SK-N-SH (cell line): Measurements from ENCODE around the gene TDRD9. TPM values are rescaled to one million over a fixed set of nuclear protein-coding genes. Genes with fewer than 3 reads are reported as not detected.

ENCODE experiments used
- CTCF ChIA-PET: fragments of 300-600, 350-600 bp; formaldehyde crosslinking; extraction: SDS; loops from one replicate; lab custom pipeline; 2021; lab: Yijun Ruan, JAX
- POLR2A ChIA-PET: fragments of 350-600 bp; sonication (Branson Sonifier 250); formaldehyde crosslinking; extraction: SDS; loops from one replicate; lab custom pipeline; 2020; ENCODE audit warnings: antibody characterized with exemption, inconsistent platforms; lab: Yijun Ruan, JAX
- DNase-seq: peaks from one replicate; pipeline ENCODE4 v3.0.0; 2012
- H2AFZ ChIP-seq: fragments of 200-600 bp; sonication (generic); 2 replicates; pipeline ENCODE4 v1.8.1; 2016; ENCODE audit warnings: antibody characterized with exemption, mild to moderate bottlenecking, low read depth
- H3F3A ChIP-seq: fragments of 200-600 bp; sonication (generic); replicated peaks from 2 replicates; pipeline ENCODE3; 2016; ENCODE audit warnings: antibody characterized with exemption, mild to moderate bottlenecking; ENCODE audit not compliant: insufficient read depth
- H3K27ac ChIP-seq, 2 experiments: fragments of 200-500 bp in 1 of 2; fragments of 200-600 bp in 1 of 2; sonication (Bioruptor generic) in 1 of 2; sonication (generic), shearing (Covaris generic) in 1 of 2; 2 replicates each; pipeline versions ENCODE4 v1.5.1 to v1.6.1; 2014 to 2016; ENCODE audit warnings: low read depth in 2 of 2, inconsistent platforms in 1 of 2, low read length in 1 of 2, mild to moderate bottlenecking in 1 of 2, mixed read lengths in 1 of 2
- H3K27me3 ChIP-seq: fragments of 200-600 bp; sonication (generic), shearing (Covaris generic); 2 replicates; pipeline ENCODE4 v1.6.1; 2016; ENCODE audit warnings: mixed run types; ENCODE audit not compliant: insufficient read depth
- H3K36me3 ChIP-seq, 2 experiments: fragments of 200-500 bp in 1 of 2; fragments of 200-600 bp in 1 of 2; sonication (Bioruptor generic) in 1 of 2; sonication (generic) in 1 of 2; replicated peaks in 1 of 2; 2 replicates each; pipeline versions ENCODE3 to v1.5.1; 2014 to 2016; ENCODE audit warnings: low read length in 1 of 2, mild to moderate bottlenecking in 1 of 2; ENCODE audit not compliant: insufficient read depth in 2 of 2, control insufficient read depth in 1 of 2
- H3K4me1 ChIP-seq, 2 experiments: fragments of 200-500 bp in 1 of 2; fragments of 200-600 bp in 1 of 2; sonication (Bioruptor generic) in 1 of 2; sonication (generic), shearing (Covaris generic) in 1 of 2; 2 replicates each; pipeline versions ENCODE4 v1.5.1 to v1.6.1; 2014 to 2016; ENCODE audit warnings: low read depth in 1 of 2, low read length in 1 of 2, mixed run types in 1 of 2; ENCODE audit not compliant: insufficient read depth in 2 of 2, control insufficient read depth in 1 of 2
- H3K4me2 ChIP-seq: fragments of 200-600 bp; sonication (generic), shearing (Covaris generic); 2 replicates; pipeline ENCODE4 v1.6.1; 2017; ENCODE audit warnings: mixed run types
- H3K4me3 ChIP-seq, 2 experiments: fragments of 200-500 bp in 1 of 2; fragments of 200-600 bp in 1 of 2; sonication (Bioruptor generic) in 1 of 2; sonication (generic), shearing (Covaris generic) in 1 of 2; 2 replicates each; pipeline versions ENCODE4 v1.5.1 to v1.8.1; 2014 to 2016; ENCODE audit warnings: low read depth in 2 of 2, inconsistent platforms in 1 of 2, low read length in 1 of 2, mild to moderate bottlenecking in 1 of 2, mixed read lengths in 1 of 2, moderate library complexity in 1 of 2
- H3K79me2 ChIP-seq: fragments of 200-600 bp; sonication (generic); 2 replicates; pipeline ENCODE4 v1.8.1; 2017; ENCODE audit warnings: mild to moderate bottlenecking; ENCODE audit not compliant: insufficient read depth
- H3K9ac ChIP-seq: fragments of 200-600 bp; sonication (generic); 2 replicates; pipeline ENCODE4 v1.6.1; 2017; ENCODE audit warnings: mixed run types
- H3K9me2 ChIP-seq: fragments of 200-600 bp; sonication (generic); 2 replicates; pipeline ENCODE4 v1.6.1; 2017; ENCODE audit warnings: mixed run types
- H3K9me3 ChIP-seq: fragments of 200-600 bp; sonication (generic); 2 replicates; pipeline ENCODE4 v1.6.1; 2017; ENCODE audit warnings: mixed run types, mild to moderate bottlenecking, moderate library complexity
- H4K20me1 ChIP-seq: fragments of 200-600 bp; sonication (generic); 2 replicates; pipeline ENCODE4 v1.6.1; 2017; ENCODE audit warnings: mild to moderate bottlenecking, mixed run types; ENCODE audit not compliant: insufficient read depth
- ELF1 ChIP-seq: IDR thresholded peaks from 2 replicates; pipeline ENCODE4 v1.4.0; 2012
- EP300 ChIP-seq, 2 experiments: IDR thresholded peaks; 2 replicates each; pipeline versions ENCODE4 v1.4.0 to v1.6.1; 2012; ENCODE audit warnings: borderline replicate concordance in 1 of 2, low read depth in 1 of 2, low read length in 1 of 2
- FOSL2 ChIP-seq: IDR thresholded peaks from 2 replicates; pipeline ENCODE4 v1.4.0; 2012; ENCODE audit warnings: low read depth, mild to moderate bottlenecking, moderate library complexity, borderline replicate concordance
- FOXJ3 ChIP-seq: sonication (generic); formaldehyde crosslinking; IDR thresholded peaks from 2 replicates; pipeline ENCODE4 v1.5.1; 2020; ENCODE audit warnings: mild to moderate bottlenecking, missing genetic modification reagents
- GATA2 ChIP-seq: sonication (generic); formaldehyde crosslinking; IDR thresholded peaks from 2 replicates; pipeline ENCODE4 v1.5.0; 2020; ENCODE audit warnings: mild to moderate bottlenecking, missing genetic modification reagents
- NFIC ChIP-seq: IDR thresholded peaks from 2 replicates; pipeline ENCODE4 v1.4.0; 2012; ENCODE audit warnings: borderline replicate concordance
- PBX3 ChIP-seq: IDR thresholded peaks from 2 replicates; pipeline ENCODE4; 2012
- RAD21 ChIP-seq: IDR thresholded peaks from 2 replicates; pipeline ENCODE4 v1.6.1; 2012; ENCODE audit warnings: mild to moderate bottlenecking, low read length
- RCOR1 ChIP-seq: fragments of 150-350 bp; IDR thresholded peaks from 2 replicates; pipeline ENCODE4 v1.6.1; 2017; ENCODE audit warnings: antibody characterized with exemption, low read length
- SMC3 ChIP-seq: IDR thresholded peaks from 2 replicates; pipeline ENCODE4 v1.6.1; 2012; ENCODE audit warnings: low read depth, low read length, improper control_type of control experiment
- TAF1 ChIP-seq: IDR thresholded peaks from 2 replicates; pipeline ENCODE4 v1.6.1; 2012; ENCODE audit warnings: low read depth, mild to moderate bottlenecking, low read length, moderate library complexity, borderline replicate concordance
- TEAD4 ChIP-seq: IDR thresholded peaks from 2 replicates; pipeline ENCODE4 v1.4.0; 2012; ENCODE audit warnings: mild to moderate bottlenecking, borderline replicate concordance; ENCODE audit not compliant: insufficient read depth
- USF2 ChIP-seq: fragments of 150-350 bp; IDR thresholded peaks from 2 replicates; pipeline ENCODE4 v1.6.1; 2017; ENCODE audit warnings: antibody characterized with exemption, low read length, low read depth, borderline replicate concordance
- YY1 ChIP-seq: IDR thresholded peaks from 2 replicates; pipeline ENCODE4 v1.4.0; 2012; ENCODE audit warnings: low read depth, mild to moderate bottlenecking
- ZBTB33 ChIP-seq: IDR thresholded peaks from 2 replicates; pipeline ENCODE4 v1.4.0; 2012; ENCODE audit warnings: low read depth, borderline replicate concordance
- whole genome bisulfite sequencing: methylation state at CpG from one replicate; pipeline ENCODE4 v1.1.6; 2017; ENCODE audit warnings: low lambda C conversion rate; 5-methylcytosine and 5-hydroxymethylcytosine counted together
- polyA plus RNA-seq, 3 experiments: library from polyadenylated mRNA; depleted of rRNA; stranded (reverse); fragments of >200 nt; gene quantifications; 2 replicates each; pipeline ENCODE4 v1.2.3, GENCODE V29; 2012

The TDRD9 gene
- polyA plus RNA-seq, 1 of the 3 experiments (the other 2 are of a cell fraction), result not detected

GRCh38 chr14:103923863-103924262 lies 4.4 kb upstream of the TDRD9 start:
- Histone ChIP-seq H3K4me2 (no peak overlapping the region), H3K4me3 (no peak overlapping the region), H3K27me3 (no peaks in the 10 kb centered on the region), H3K9ac (no peak overlapping the region), H3K4me1 (peaks cover 0 to 2% of the 10 kb centered on the region in 2 experiments; a peak in 1 of 4 replicates), H3F3A (no peaks in the 10 kb centered on the region), H2AFZ (no peak overlapping the region), H3K9me3 (no peaks in the 10 kb centered on the region), H3K27ac (peak overlapping the region in 1 of 2 experiments; percentile 84; a peak in 2 of 4 replicates), H4K20me1 (no peaks in the 10 kb centered on the region), H3K36me3 (no peaks in the 10 kb centered on the region), H3K79me2 (peaks cover 25% of the 10 kb centered on the region), H3K9me2 (no peaks in the 10 kb centered on the region)
- 21% methylated on average over 6 of the region's 6 CpGs for WGBS
- CTCF ChIA-PET, result interaction anchor here (0.8 to 1.7 kb wide), 5 partner anchors 9 to 164 kb away, joined by 3 to 5 read pairs (median 3); no protein-coding TSS in a partner anchor
- POLR2A ChIA-PET, result no interaction called here
- peak; percentile 81 for DNase-seq
- TF ChIP-seq FOXJ3 (peak; percentile 57), GATA2 (CRISPR knock-in tag) (peak; percentile 54), FOSL2 (no peak), TAF1 (no peak), RAD21 (peak; percentile 42), ZBTB33 (no peak), EP300 (IDR thresholded peaks at IDR 0.05; ENCODE audit: borderline replicate concordance in 1 of 2, low read depth in 1 of 2, low read length in 1 of 2) (peak in 1 of 2 experiments; percentile 21; a peak in 1 of 4 replicates)

DNA sequence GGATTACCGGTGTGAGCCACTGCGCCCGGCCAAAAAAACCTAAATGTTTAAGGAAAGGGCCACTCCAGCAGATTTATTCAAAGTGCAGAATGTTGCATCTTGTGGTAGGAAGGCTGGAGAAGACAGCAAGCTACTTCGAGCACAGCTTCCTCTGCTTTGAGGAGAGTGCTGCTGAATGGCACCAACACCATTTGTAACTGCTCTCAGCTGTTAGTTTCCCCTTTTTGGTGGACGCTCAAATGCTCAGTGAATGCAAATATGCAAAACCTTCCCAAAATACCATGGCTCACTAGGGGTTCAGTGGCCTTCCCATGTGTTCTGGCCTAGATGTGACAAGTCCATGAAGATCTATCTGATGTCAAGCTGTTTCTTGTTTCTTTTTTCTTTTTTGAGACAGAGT lies 2.9 kb upstream of the TDRD9 start:
- CTCF ChIA-PET, result interaction anchor here (1.0 kb wide), 1 partner anchor 152 kb away, joined by 3 read pairs; no protein-coding TSS in a partner anchor
- TF ChIP-seq RCOR1 (no peak), TEAD4 (no peak), USF2 (no peak), PBX3 (no peak), SMC3 (no peak), NFIC (no peak), YY1 (no peak), ELF1 (no peak)
- TF ChIP-seq, all 33 proteins: peak for 0
- peaks cover 0 to 2% of the 10 kb centered on the region in 2 experiments; a peak in 1 of 4 replicates for H3K4me1 ChIP-seq
- no peak overlapping the region for H3K4me3 ChIP-seq
- POLR2A ChIA-PET, result no interaction called here
- H2AFZ ChIP-seq, result no peak overlapping the region
- 83% methylated on average over 5 of the region's 5 CpGs for WGBS
- H4K20me1 ChIP-seq, result no peaks in the 10 kb centered on the region
- H3K4me2 ChIP-seq, result no peak overlapping the region
- H3K9ac ChIP-seq, result no peak overlapping the region
- H3K9me2 ChIP-seq, result no peaks in the 10 kb centered on the region
- no peaks in the 10 kb centered on the region for H3K27me3 ChIP-seq
- H3K36me3 ChIP-seq, result no peaks in the 10 kb centered on the region
- no peaks in the 10 kb centered on the region for H3F3A ChIP-seq
- no peak for DNase-seq
- no peak overlapping the region for H3K27ac ChIP-seq
- no peaks in the 10 kb centered on the region for H3K9me3 ChIP-seq
- H3K79me2 ChIP-seq, result peaks cover 10% of the 10 kb centered on the region
